Right ventricle myocardium inferior (tissue), 1 donor: ENCODE data around the gene TSR3. TPM values are rescaled to one million over a fixed set of nuclear protein-coding genes. Genes with fewer than 3 reads are reported as not detected.
"Not testable (repeated sequence)": the region's sequence is repeated elsewhere in the genome, so short reads cannot be mapped to it uniquely, and the experiment has no call there.

ENCODE experiments used
- ATAC-seq: fragments of 200-7000 bp; cut with Tn5 transposase; one replicate; pipeline ENCODE4 v1.9.1; 2020; ENCODE audit warnings: mild to moderate bottlenecking, moderate library complexity
- DNase-seq: peaks from one replicate; pipeline ENCODE4 v3.0.0; 2021; ENCODE audit errors: missing footprints
- intact Hi-C: fragments of 100-400 bp; cut with DNase I; formaldehyde crosslinking; loops from one replicate; pipeline ENCODE4 v1.11.0; 2022
- total RNA-seq: library from RNA; stranded (reverse); fragmentation: NEBNext Ultra II Directional; extraction: Animal tissue kit (Norgen Biotek cat#: 25700); gene quantifications from one replicate; pipeline ENCODE4 v1.2.1, GENCODE V29; 2021
- donor health status: DM: no; HTN: yes; CAD: no; lungs with severe emphysema.

TSR3 gene
- total RNA-seq, 1 donor from 2014 or later = 54.6 TPM

- intact Hi-C loops = no loop called here
- ATAC-seq (no peak), DNase-seq (peak; percentile 89)
Observed at GRCh38 chr16:1331712-1332617, 19.7 kb downstream of the TSR3 start.

- no peak for ATAC-seq
- intact Hi-C loops = no loop called here
- no peak for DNase-seq
Observed at GRCh38 chr16:1330931-1331711, 20.6 kb downstream of the TSR3 start.

DNA sequence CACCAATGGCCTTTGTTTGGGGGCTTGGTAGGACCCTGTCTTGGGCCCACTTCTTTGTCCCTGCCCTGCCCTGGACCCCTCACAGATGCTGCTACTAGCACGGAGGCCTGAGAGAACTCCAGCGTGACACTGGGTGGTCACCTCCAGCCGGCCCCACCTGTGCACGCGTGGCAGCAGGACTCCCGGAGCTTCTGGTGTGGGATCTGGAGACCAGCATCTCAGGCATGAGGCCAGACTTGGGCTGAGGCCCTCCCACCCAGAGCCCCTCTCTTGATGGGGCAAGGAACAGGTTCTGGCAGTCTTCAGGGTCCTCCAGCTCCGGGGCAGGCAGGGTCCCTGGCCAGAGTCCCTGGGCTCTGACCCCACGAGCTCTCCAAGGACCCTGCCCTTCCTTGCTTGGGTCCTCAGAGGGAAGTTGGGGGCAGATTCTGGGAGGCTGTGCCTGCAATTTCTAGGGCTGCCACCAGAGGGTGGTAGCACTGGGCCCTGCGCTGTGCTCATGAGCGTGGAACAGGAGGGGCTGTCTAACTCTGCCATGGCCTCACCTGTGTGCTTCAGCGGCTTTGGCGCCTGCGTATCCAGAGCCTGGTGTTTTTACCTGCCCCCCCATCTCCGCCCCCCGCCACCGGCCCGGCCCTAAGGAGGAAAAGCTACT lies 21.3 kb downstream of the TSR3 start:
- no peak for DNase-seq
- intact Hi-C loops = no loop called here
- ATAC-seq = no peak

DNA sequence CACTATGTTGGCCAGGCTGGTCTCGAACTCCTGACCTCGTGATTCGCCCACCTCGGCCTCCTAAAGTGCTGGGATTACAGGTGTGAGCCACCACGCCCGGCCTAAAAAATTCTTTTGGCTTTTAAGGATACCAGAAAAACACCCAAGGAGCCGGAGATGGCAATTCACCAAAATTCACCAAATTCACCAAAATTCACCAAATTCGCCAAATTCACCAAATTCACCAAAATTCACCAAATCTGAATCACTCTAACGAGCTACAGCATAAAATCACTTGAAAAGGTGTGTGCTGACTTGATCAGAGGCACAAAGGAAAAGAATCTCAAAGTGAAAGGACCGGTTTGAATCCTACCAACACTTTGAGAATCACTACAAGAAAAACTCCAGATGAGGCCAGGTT lies 22.7 kb downstream of the TSR3 start:
- DNase-seq, intact Hi-C loops, ATAC-seq: not testable (repeated sequence)

GRCh38 chr16:1328136-1328535 lies 23.5 kb downstream of the TSR3 start:
- ATAC-seq, DNase-seq, intact Hi-C loops: not testable (repeated sequence)

GRCh38 chr16:1327619-1327947 lies 24.1 kb downstream of the TSR3 start:
- intact Hi-C loops = no loop called here
- DNase-seq (no peak), ATAC-seq (no peak)

GRCh38 chr16:1326946-1327618 lies 24.6 kb downstream of the TSR3 start:
- DNase-seq (no peak), ATAC-seq (no peak)
- intact Hi-C loops = no loop called here

DNA sequence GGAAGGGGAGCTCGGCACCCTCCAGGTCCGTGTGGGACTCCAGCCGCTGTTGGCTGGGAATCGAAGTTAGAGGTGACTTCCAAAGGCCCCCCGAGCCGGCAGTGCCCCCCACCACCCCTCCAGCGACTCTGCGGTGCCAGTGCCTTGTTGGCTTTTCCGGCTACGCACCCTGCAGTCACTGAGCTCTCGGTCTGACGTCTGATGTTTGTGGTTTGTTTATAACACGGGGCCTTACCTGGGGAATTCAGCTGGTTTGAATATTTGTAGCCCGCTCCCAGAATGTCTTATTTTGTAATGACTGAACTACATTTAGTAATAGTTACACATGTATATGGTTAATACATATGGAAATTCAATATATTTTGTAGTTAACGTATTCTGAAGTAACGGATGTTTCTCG lies 25.3 kb downstream of the TSR3 start:
- intact Hi-C loops = no loop called here
- no peak for DNase-seq
- no peak for ATAC-seq

- ATAC-seq = peak; percentile 24
- intact Hi-C loops = no loop called here
Observed at GRCh38 chr16:1325673-1326371, 25.9 kb downstream of the TSR3 start.

DNA sequence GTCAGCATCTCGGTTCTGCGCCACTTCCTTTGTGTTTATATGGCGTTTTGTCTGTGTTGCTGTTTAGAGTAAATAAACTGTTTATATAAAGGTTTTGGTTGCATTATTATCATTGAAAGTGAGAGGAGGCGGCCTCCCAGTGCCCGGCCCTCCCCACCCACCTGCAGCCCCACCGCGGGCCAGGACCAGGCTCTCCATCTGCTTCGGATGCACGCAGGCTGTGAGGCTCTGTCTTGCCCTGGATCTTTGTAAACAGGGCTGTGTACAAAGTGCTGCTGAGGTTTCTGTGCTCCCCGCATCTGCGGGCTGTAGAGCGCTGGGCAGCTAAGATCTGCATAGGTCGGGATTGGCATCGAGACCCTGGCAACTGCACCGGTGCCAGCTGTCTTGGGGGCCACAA lies 26.4 kb downstream of the TSR3 start:
- intact Hi-C loops = no loop called here
- no peak for ATAC-seq
- no peak for DNase-seq

More at GRCh38 chr16:1325673-1326371, 25.9 kb downstream of the TSR3 start:
- DNase-seq = no peak

DNA sequence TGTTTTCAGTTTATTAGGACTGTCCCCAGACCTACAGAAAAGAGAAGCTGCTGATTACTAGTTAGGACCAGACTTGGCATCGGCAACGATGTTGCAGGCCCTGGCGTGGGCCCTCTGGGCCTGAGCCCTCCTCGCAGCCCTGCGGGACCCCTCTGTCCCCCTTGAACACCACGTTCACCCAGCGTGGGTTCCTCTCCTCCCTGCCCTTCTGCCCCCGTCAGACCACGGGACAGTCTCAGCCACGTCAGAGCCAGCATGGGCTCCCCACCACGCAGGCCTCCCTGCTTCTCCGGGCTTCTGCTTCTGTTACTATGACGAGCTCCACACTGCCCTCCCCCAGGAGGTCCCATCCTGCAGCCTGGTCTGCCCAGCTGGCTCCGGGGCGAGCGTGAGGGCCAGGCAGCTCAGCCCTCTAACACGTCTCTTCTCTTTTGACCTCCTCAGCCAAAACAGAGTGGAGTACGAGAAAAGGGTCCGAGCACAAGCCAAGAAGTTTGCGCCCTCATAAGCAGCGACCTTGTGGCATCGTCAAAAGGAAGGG lies 27.3 kb downstream of the TSR3 start:
- DNase-seq (no peak), ATAC-seq (no peak)
- intact Hi-C loops = no loop called here

DNA sequence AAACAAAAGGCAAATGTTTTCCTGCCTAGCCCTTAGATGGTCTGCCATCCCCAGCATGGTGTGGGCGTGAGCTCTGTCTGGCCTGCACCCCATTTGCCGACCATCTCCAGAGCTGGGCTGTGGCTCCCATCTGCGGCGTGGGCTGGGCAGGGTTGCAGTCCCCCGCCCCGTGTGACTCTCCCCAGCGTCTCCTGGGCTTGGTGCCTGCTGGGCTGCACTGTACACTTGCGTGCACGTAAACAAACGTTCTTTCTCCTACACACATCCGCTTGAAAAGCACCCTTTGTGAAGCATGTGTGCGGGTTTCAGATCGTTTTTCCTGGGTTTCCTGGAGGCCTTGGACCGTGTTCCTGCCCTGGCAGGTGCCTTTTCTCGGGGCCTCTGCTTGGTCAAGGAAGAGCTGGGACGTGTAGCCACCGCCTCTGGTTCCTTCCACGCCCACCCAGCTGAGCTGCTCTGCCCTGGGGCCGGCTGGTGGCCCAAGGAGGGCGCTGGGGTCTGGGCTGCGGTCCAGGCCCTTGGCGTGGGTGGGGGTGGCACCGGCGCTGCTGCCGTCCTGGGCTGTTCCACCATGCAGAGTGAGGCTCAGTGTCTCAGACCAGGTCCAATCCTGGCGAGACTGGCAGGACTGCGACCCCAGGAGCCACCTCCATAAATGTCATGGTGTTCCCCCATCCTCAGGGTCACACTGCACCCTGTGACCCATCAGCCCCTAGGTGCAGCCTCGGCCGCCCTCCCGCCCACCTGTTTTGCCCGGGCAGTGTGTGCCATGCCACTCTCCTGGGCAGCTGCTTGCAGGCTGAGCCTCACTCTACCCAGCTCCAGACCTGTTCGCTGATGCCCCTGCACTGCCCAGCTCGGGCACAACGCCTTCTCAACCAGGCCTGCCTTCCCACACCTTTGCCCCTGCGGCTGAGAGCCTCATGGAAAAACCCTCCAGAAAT lies 28.1 kb downstream of the TSR3 start:
- ATAC-seq = no peak
- intact Hi-C loops = no loop called here
- DNase-seq = no peak

DNA sequence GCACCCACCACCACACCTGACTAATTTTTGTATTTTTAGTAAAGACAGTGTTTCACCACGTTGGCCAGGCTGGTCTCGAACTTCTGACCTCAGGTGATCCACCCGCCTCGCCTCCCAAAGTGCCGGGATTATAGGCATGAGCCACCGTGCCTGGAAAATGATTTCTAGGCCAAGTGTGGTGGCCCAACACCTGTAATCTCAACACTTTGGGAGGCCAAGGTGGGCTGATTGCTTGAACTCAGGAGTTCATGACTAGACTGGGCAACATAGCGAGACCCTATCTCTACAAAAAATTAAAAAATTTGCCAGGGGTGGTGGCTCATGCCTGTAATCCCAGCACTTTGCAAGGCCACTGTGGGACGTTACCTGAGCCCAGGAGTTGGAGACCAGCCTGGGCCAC lies 29.3 kb downstream of the TSR3 start:
- DNase-seq (no peak), ATAC-seq (no peak)
- intact Hi-C loops = no loop called here

GRCh38 chr16:1320658-1321240 lies 30.9 kb downstream of the TSR3 start:
- intact Hi-C loops = no loop called here
- no peak for ATAC-seq
- no peak for DNase-seq

GRCh38 chr16:1320097-1320496 lies 31.6 kb downstream of the TSR3 start:
- DNase-seq = no peak
- peak; percentile 13 for ATAC-seq
- intact Hi-C loops = no loop called here

DNA sequence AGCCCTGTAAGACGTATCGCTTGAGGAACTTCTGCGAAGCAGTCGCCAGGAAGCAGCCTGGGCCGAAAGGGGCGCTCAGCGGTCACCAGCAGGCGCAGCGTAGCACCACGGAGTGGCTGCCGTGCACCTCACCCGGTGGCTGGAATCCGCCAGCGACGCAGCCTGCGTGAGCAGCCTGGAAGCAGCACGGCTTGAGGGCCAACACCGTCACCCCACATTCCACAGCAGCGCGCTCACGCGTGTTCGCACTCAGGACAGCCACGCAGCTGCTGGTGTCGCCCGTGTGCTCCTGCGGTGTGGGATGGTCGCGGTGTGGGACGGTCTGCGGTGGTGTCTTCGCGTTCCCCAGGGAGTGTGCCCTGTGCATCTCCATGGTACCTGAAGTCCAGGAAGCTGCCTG lies 32.6 kb downstream of the TSR3 start:
- no peak for DNase-seq
- intact Hi-C loops = no loop called here
- ATAC-seq = no peak

DNA sequence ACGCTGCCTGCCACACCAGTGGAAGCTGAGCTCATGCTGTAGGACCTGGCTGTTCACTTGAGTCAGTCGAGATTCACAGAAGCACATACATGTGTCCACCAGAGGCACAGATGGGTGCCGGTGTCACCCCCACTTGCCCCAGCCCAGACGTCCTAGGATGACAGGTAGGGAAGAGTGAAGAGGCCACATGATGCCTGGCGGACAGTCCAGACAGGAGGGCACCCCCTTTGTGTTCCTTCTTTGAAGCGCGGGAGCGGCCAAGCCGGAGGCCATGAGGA lies 33.5 kb downstream of the TSR3 start:
- ATAC-seq (no peak), DNase-seq (no peak)
- intact Hi-C loops = no loop called here
